GM21367 (cell line): ENCODE results near the gene PDXDC1.
"Not testable (repeated sequence)": the region's sequence is repeated elsewhere in the genome, so short reads cannot be mapped to it uniquely, and the experiment has no call there.

Experiments used
- ATAC-seq: cut with Tn5 transposase; IDR thresholded peaks from one replicate; pipeline ENCODE4 v1.9.1; 2021; ENCODE audit not compliant: unreplicated experiment

The PDXDC1 gene

GRCh38 chr16:15132719-15133428 is 158.0 kb downstream of the PDXDC1 start:
- not testable (repeated sequence) for ATAC-seq

DNA sequence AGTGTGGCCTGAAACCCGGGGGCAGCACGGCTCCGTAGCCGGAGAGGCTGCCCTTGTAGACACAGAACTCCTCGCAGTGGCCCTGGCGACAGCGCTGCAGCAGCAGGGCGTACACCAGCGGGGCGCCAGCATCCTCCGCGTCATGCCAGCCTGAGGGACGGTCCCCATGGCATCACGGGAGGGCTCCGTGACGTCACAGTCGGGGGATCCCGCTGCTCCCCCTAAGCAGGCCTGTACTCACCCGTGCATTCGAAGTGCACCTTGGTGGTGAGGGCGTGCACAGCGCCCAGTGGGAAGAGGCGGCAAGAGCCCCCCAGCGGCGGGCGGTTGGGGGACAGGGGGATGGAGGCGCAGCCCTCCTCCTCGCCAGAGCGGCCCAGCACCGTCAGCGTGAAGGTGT is 158.7 kb downstream of the PDXDC1 start:
- ATAC-seq: not testable (repeated sequence)

GRCh38 chr16:15134752-15135482 is 160.1 kb downstream of the PDXDC1 start:
- ATAC-seq: not testable (repeated sequence)

GRCh38 chr16:15135483-15136360 is 160.9 kb downstream of the PDXDC1 start:
- not testable (repeated sequence) for ATAC-seq

- not testable (repeated sequence) for ATAC-seq
These were observed 162.7 kb downstream of the PDXDC1 start for GRCh38 chr16:15137514-15137913.

DNA sequence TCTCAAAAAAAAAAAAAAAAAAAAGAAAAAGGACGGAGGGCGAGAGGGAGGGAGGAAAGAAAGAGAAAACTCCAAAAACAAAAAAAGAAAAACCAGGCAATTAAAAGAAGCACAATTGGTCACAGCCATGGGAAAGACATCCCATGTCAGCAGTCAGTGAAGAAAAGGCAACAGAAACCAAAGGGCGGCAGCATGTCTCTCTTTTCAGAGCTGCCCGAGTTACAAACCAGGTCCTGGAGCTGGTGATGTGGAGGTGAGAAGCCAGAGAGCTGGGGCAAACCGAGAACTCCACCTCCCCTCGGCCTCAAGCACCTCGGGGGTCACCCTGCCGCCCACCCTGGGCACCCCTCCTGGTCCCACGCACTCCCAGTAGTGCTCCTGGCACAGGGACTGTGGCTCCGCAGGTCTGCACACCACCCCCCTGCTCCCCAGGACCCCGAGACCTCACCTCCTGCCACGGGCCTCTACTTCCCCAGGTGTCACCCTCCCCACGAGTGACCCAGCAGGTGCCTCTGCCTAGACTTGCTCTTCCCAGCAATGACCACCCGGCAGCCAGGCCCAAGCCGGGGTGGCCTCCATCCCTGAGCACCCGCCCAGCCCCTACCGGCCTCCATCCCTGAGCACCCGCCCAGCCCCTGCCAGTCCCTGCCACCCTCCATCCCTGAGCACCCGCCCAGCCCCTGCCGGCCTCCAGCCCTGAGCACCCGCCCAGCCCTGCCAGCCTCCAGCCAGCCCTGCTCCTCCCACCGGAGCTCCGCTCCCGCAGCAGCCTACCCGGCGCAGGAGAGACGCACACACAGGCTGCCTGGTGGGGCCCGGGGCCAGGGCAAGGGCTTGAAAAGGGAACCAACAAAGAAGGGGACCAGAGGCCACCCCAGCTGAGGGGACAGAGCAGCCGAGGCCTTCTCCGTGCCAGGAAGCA is 165.9 kb downstream of the PDXDC1 start:
- not testable (repeated sequence) for ATAC-seq

DNA sequence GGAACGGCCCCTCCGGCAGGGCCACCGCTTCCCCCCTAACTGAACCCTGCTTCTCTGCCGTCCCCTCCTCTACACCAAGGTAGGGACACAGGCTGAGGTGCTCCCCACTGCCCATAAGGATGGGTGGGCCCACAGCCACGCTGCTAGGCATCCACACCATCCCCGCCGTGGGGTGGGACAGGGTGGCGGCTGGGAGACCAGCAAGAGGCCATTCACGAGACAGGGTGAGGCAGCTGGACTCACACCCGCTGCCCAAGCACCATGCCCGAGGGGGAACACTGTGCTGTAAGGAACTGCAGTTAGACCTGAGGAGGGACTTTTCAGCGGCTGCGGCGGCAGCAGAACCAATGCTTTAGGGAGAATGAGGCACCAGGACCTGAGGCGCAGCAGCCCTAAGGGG is 166.8 kb downstream of the PDXDC1 start:
- ATAC-seq: no peak

GRCh38 chr16:15142107-15142890 is 167.5 kb downstream of the PDXDC1 start:
- not testable (repeated sequence) for ATAC-seq

GRCh38 chr16:15142891-15143600 is 168.2 kb downstream of the PDXDC1 start:
- ATAC-seq: not testable (repeated sequence)

DNA sequence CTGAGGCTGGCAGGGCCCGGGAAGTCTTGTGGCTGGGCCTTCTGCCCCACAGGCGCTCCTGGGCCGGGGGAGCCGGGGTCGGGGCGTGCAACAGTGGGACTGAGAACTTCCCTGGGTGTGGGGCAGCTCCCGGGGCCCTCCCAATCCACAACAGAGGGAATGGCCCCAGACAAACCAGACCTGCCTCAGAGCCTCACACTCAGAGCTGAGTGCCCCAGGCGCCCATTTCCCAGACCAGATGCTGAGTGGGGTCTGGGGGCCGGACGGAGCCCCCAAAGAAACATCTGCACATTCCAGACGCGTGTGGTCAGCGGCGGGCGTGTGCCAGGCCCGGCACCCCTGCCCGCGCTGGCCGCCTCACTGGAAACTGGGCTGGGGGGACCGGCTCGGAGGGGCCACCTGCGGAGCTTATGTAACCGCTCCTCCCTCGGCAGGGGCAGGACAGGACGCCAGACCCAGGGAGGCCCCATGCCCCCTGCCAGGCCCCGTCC is 168.8 kb downstream of the PDXDC1 start:
- ATAC-seq: not testable (repeated sequence)

- not testable (repeated sequence) for ATAC-seq
These were observed 169.3 kb downstream of the PDXDC1 start for GRCh38 chr16:15144092-15144631.

- not testable (repeated sequence) for ATAC-seq
These were observed 170.1 kb downstream of the PDXDC1 start for GRCh38 chr16:15144781-15145417.

GRCh38 chr16:15145418-15146263 is 170.8 kb downstream of the PDXDC1 start:
- not testable (repeated sequence) for ATAC-seq

GRCh38 chr16:15146264-15146662 is 171.4 kb downstream of the PDXDC1 start:
- not testable (repeated sequence) for ATAC-seq

GRCh38 chr16:15148831-15149230 is 174.0 kb downstream of the PDXDC1 start:
- ATAC-seq: not testable (repeated sequence)

GRCh38 chr16:15149260-15149659 is 174.4 kb downstream of the PDXDC1 start:
- ATAC-seq: not testable (repeated sequence)

- not testable (repeated sequence) for ATAC-seq
These were observed 179.2 kb downstream of the PDXDC1 start for GRCh38 chr16:15154005-15154404.
